NCI-H1417 treated with DMSO at 0.1 percent for 48 hours (cell line): ENCODE measurements around the gene MYORG.

ENCODE experiments used
- DNase-seq: peaks from one replicate; lab custom pipeline; 2025; lab: John Stamatoyannopoulos, UW

MYORG gene

GRCh38 chr9:34376596-34377403, at the start of gene MYORG:
Gene MYORG, minus strand, starts transcription at chr9:34376898. Its CDS starts 3,955 bp downstream, at chr9:34372943.
- no peak for DNase-seq

GRCh38 chr9:34419716-34420504, 43.2 kb upstream of the MYORG start:
- DNase-seq = no peak

- DNase-seq = peak; percentile 53
Measured at GRCh38 chr9:34417734-34418133, 41.0 kb upstream of the MYORG start.

GRCh38 chr9:34413231-34413852, 36.6 kb upstream of the MYORG start:
- DNase-seq = no peak

- no peak for DNase-seq
Measured at GRCh38 chr9:34412336-34412735, 35.6 kb upstream of the MYORG start.

GRCh38 chr9:34409154-34409553, 32.5 kb upstream of the MYORG start:
- no peak for DNase-seq

GRCh38 chr9:34408173-34408572, 31.5 kb upstream of the MYORG start:
- DNase-seq = no peak

- DNase-seq = no peak
Measured at GRCh38 chr9:34406219-34406618, 29.5 kb upstream of the MYORG start.

GRCh38 chr9:34405719-34406118, 29.0 kb upstream of the MYORG start:
- DNase-seq = no peak

GRCh38 chr9:34403554-34404380, 27.1 kb upstream of the MYORG start:
- no peak for DNase-seq

GRCh38 chr9:34400686-34401602, 24.2 kb upstream of the MYORG start:
- no peak for DNase-seq

GRCh38 chr9:34400275-34400674, 23.6 kb upstream of the MYORG start:
- no peak for DNase-seq

GRCh38 chr9:34399729-34400128, 23.0 kb upstream of the MYORG start:
- no peak for DNase-seq

GRCh38 chr9:34398875-34399274, 22.2 kb upstream of the MYORG start:
- DNase-seq = no peak

- no peak for DNase-seq
Measured at GRCh38 chr9:34396276-34397214, 19.8 kb upstream of the MYORG start.

GRCh38 chr9:34392511-34392910, 15.8 kb upstream of the MYORG start:
- DNase-seq = no peak

GRCh38 chr9:34387239-34387638, 10.5 kb upstream of the MYORG start:
- no peak for DNase-seq

- no peak for DNase-seq
Measured at GRCh38 chr9:34386656-34387055, 10.0 kb upstream of the MYORG start.

GRCh38 chr9:34385561-34386230, 9.0 kb upstream of the MYORG start:
- no peak for DNase-seq
